ENCODE measurements around the gene GOLGA6L9.

GRCh38 chr15:82398785-82399184, 30.8 kb upstream of the GOLGA6L9 start:
- TF ChIP-seq CTCF (IDR thresholded peaks at IDR 0.05), result no peak
- no peak for TF ChIP-seq EZH2 (IDR thresholded peaks at IDR 0.05)

Measured in neural progenitor cell (in vitro differentiated cells).